GM19240 (cell line): ENCODE data around the gene COL6A6.
"Not testable (repeated sequence)": the region's sequence is repeated elsewhere in the genome, so short reads cannot be mapped to it uniquely, and the experiment has no call there.

Experiments used
- DNase-seq: peaks from one replicate; pipeline ENCODE4 v3.0.0; 2011; ENCODE audit warnings: low spot score; ENCODE audit not compliant: insufficient read length

The COL6A6 gene

GRCh38 chr3:130529486-130530215 is 12.7 kb downstream of the COL6A6 start:
- no peak for DNase-seq

- no peak for DNase-seq
Measured at GRCh38 chr3:130533247-130533646, 16.3 kb downstream of the COL6A6 start.

GRCh38 chr3:130537673-130538304 is 20.8 kb downstream of the COL6A6 start:
- DNase-seq: no peak

- DNase-seq: no peak
Measured at GRCh38 chr3:130539005-130539404, 22.0 kb downstream of the COL6A6 start.

GRCh38 chr3:130543322-130543721 is 26.3 kb downstream of the COL6A6 start:
- DNase-seq: no peak

GRCh38 chr3:130546920-130547679 is 30.1 kb downstream of the COL6A6 start:
- DNase-seq: no peak

- not testable (repeated sequence) for DNase-seq
Measured at GRCh38 chr3:130547680-130548065, 30.7 kb downstream of the COL6A6 start.

- DNase-seq: no peak
Measured at GRCh38 chr3:130548356-130548755, 31.4 kb downstream of the COL6A6 start.

- DNase-seq: no peak
Measured at GRCh38 chr3:130557336-130558035, 40.5 kb downstream of the COL6A6 start.

- DNase-seq: no peak
Measured at GRCh38 chr3:130558366-130558765, 41.4 kb downstream of the COL6A6 start.

GRCh38 chr3:130565224-130565623 is 48.2 kb downstream of the COL6A6 start:
- no peak for DNase-seq
